Progenitor cell of endocrine pancreas (in vitro differentiated cells): ENCODE data around the gene NEO1. TPM values are rescaled to one million over a fixed set of nuclear protein-coding genes. Genes with fewer than 3 reads are reported as not detected.

ENCODE experiments used
- DNase-seq: peaks from one replicate; pipeline ENCODE4 v3.0.0; 2021; ENCODE audit warnings: low spot score; ENCODE audit not compliant: unreplicated experiment
- H3K27ac Mint-ChIP-seq: 2 replicates; pipeline ENCODE4 v1.8.0; 2021; ENCODE audit warnings: mild to moderate bottlenecking, moderate library complexity, mixed read lengths
- H3K27me3 Mint-ChIP-seq: 2 replicates; pipeline ENCODE4 v1.8.0; 2021; ENCODE audit warnings: mixed read lengths
- H3K36me3 Mint-ChIP-seq: 2 replicates; pipeline ENCODE4 v1.8.0; 2022; ENCODE audit warnings: mixed read lengths; ENCODE audit not compliant: insufficient read depth
- H3K4me1 Mint-ChIP-seq: 2 replicates; pipeline ENCODE4 v1.8.0; 2021; ENCODE audit warnings: low read depth, mixed read lengths
- H3K4me3 Mint-ChIP-seq: 2 replicates; pipeline ENCODE4 v1.8.0; 2021; ENCODE audit warnings: low read depth, mild to moderate bottlenecking, moderate library complexity, mixed read lengths
- H3K9me3 Mint-ChIP-seq: 2 replicates; pipeline ENCODE4 v1.8.0; 2021; ENCODE audit warnings: low read depth, mixed read lengths
- total RNA-seq: library from RNA; stranded (reverse); gene quantifications from 2 replicates; pipeline ENCODE4 v1.2.1, GENCODE V29; 2021
- TF ChIP-seq, protein P1 (sequence below): fragments of 200-600 bp; sonication (generic); IDR thresholded peaks from one replicate; pipeline ENCODE4 v1.5.0; 2021; ENCODE audit warnings: antibody characterized with exemption, mild to moderate bottlenecking; ENCODE audit not compliant: unreplicated experiment

NEO1 gene
- total RNA-seq, 1 donor from 2014 or later = 118 TPM

DNA sequence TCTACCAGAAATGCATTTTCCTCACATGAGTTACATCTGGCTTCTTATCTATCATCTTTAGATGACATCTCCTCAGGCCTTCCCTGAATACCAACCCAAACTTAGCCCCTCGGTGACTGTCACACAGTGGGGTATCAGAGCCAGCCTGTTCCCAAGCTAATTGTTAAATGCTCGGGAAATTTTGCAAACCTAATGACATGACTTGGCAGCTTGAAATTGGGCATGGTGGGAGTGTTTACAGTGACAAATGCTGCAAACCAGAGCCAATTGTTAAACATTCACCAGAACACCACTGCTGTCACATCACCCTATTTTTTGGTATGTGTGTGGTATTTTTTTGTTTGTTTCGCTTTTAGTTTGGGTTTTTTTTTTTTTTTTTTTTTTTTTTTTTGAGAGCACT, 185.6 kb downstream of the NEO1 start:
- Mint-ChIP-seq H3K27ac (no peak overlapping the region), H3K36me3 (no peaks in the 10 kb centered on the region), H3K27me3 (no peaks in the 10 kb centered on the region), H3K4me1 (no peaks in the 10 kb centered on the region), H3K9me3 (no peaks in the 10 kb centered on the region), H3K4me3 (no peak overlapping the region)
- TF ChIP-seq, protein P1, sequence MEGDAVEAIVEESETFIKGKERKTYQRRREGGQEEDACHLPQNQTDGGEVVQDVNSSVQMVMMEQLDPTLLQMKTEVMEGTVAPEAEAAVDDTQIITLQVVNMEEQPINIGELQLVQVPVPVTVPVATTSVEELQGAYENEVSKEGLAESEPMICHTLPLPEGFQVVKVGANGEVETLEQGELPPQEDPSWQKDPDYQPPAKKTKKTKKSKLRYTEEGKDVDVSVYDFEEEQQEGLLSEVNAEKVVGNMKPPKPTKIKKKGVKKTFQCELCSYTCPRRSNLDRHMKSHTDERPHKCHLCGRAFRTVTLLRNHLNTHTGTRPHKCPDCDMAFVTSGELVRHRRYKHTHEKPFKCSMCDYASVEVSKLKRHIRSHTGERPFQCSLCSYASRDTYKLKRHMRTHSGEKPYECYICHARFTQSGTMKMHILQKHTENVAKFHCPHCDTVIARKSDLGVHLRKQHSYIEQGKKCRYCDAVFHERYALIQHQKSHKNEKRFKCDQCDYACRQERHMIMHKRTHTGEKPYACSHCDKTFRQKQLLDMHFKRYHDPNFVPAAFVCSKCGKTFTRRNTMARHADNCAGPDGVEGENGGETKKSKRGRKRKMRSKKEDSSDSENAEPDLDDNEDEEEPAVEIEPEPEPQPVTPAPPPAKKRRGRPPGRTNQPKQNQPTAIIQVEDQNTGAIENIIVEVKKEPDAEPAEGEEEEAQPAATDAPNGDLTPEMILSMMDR = no peak
- DNase-seq = no peak

DNA sequence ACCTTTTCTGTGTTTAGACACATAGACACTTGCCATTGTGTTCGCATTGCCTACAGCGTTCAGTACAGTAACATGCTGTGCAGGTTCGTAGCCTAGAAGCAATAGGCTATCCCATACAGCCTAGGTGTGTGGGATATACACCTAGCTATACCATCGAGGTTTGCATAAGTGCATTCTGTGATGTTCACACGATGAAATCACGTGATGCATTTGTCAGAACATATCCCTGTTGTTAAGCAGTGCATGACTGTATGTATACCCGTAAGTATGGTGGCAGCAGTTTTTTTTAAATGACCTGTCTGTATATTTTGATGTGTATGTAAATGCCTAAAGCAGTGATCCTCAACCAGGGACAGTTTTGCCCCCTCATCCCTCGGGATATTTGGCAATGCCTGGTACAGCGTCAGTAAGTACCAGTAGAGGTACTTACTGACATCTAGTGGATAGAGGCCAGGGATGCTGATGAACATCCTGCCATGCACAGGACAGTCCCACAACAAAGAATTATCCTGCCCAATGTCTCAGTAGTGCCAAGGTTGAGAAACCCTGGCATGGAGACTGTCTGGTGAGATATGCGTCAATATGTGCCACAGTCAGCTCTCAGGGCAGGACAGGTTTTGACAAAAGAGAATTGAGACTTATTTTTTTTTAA, 187.4 kb downstream of the NEO1 start:
- no peaks in the 10 kb centered on the region for H3K9me3 Mint-ChIP-seq
- no peak for DNase-seq
- TF ChIP-seq, protein P1 = no peak
- no peak overlapping the region for H3K27ac Mint-ChIP-seq
- no peaks in the 10 kb centered on the region for H3K27me3 Mint-ChIP-seq
- H3K36me3 Mint-ChIP-seq = peaks cover 6% of the 10 kb centered on the region
- no peaks in the 10 kb centered on the region for H3K4me1 Mint-ChIP-seq
- H3K4me3 Mint-ChIP-seq = no peak overlapping the region

DNA sequence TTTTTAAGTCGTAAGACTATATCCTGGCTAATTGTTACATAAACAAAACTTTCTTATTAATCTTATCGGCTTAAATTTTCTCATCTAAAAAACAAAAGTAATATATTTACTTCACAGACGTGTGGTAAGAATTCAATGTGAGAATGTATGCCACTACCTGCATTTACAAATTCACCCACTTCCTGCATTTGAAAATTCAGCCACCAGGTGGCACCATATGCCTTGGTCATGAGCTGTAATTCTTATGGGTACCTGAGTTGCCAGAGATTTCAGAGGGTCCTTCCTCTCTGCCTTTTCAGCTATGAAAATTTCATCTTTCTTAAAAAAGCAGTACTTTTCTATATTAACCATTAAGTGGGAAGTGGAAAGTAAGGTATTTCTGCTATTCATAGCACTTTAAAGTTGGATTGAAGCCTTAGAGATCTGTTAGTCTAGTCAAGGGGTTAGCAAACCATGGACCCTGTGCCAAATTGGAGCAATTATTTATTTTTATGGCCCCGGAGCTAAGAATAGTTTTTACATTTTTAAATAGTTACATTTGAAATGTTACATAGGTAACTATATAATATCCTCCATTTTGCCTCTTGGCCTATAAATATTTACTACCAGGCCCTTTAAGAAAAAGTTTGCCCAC, 188.7 kb downstream of the NEO1 start:
- TF ChIP-seq, protein P1 = peak; percentile 87

DNA sequence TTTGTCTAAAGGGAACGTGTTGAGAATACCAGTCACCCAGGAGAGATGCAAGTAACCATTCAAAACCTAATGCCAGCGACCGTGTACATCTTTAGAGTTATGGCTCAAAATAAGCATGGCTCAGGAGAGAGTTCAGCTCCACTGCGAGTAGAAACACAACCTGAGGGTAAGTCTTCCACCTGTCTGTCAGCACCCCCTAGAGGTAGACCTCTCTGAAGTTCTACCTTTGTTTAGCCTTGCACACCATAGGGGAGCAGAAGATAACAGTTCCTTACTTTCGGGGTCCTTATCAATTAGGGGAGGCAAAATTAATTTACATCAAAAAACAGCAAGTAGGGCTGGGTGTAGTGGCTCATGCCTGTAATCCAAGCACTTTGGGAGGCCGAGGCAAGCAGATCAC, 192.1 kb downstream of the NEO1 start:
- Mint-ChIP-seq H3K4me3 (no peak overlapping the region), H3K4me1 (no peaks in the 10 kb centered on the region)
- DNase-seq = no peak

More for the DNA sequence above, 188.7 kb downstream of the NEO1 start:
- Mint-ChIP-seq H3K27me3 (no peaks in the 10 kb centered on the region), H3K4me3 (no peak overlapping the region), H3K4me1 (no peaks in the 10 kb centered on the region), H3K27ac (no peak overlapping the region), H3K36me3 (peaks cover 9% of the 10 kb centered on the region), H3K9me3 (no peaks in the 10 kb centered on the region)
- DNase-seq = peak; percentile 60

DNA sequence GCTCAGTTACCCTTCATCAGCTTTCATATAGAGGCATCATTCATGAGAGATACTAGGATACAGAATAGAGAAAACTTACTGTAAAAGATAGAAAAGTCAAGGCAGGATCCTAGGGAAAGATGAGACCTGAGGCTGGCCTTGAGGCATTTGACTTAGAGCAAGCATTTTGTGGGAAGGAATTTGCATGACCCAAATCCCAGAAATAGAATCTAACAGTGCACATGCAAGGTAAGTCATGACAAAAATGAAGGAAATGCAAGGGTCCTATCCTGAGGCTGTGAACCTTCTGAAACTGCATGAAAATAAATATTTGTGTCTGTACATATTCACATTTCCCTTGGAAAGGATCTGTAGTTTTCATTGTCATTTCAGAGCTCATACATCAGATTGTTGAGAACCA, 194.2 kb downstream of the NEO1 start:
- TF ChIP-seq, protein P1 = no peak
- no peaks in the 10 kb centered on the region for H3K27me3 Mint-ChIP-seq
- peaks cover 15% of the 10 kb centered on the region for H3K36me3 Mint-ChIP-seq
- no peak for DNase-seq
- H3K27ac Mint-ChIP-seq = no peak overlapping the region
- H3K4me3 Mint-ChIP-seq = no peak overlapping the region
- no peaks in the 10 kb centered on the region for H3K4me1 Mint-ChIP-seq
- H3K9me3 Mint-ChIP-seq = no peaks in the 10 kb centered on the region

More for the DNA sequence above, 192.1 kb downstream of the NEO1 start:
- TF ChIP-seq, protein P1 = peak; percentile 53
- H3K27me3 Mint-ChIP-seq = no peaks in the 10 kb centered on the region
- H3K36me3 Mint-ChIP-seq = peaks cover 13% of the 10 kb centered on the region
- H3K9me3 Mint-ChIP-seq = no peaks in the 10 kb centered on the region
- no peak overlapping the region for H3K27ac Mint-ChIP-seq
